Left hindlimb (tissue), 1 donor: ENCODE results near the gene SERINC4.
"Not testable (repeated sequence)": the region's sequence is repeated elsewhere in the genome, so short reads cannot be mapped to it uniquely, and the experiment has no call there.

Source experiments
- DNase-seq: peaks from one replicate; pipeline ENCODE4 v3.0.0-alpha.2; 2018

The SERINC4 gene

DNA sequence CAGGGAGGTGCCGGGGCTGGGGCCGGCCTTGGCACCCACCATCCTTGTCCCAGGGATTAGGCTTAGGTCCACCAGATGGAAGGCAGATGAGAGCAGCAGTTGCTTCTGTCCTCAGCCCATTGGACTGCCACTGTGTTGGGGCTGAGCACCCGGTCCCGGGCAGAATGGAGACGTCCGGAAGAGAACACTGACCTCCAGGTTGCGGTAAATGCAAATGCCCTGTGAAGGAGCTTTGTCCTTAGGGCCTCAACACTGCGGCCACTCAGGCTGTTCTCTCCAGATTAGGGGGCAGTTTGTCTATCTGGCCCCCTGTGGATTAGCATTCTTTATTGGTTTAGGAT, at the start of gene SERINC4:
SERINC4 (minus strand) TSS at position 276 of the 341 bp plus-strand sequence; CDS start at position 42, 234 bp downstream.
- DNase-seq = no peak

GRCh38 chr15:43845421-43845820, 45.4 kb upstream of the SERINC4 start:
- no peak for DNase-seq

GRCh38 chr15:43832485-43832884, 32.5 kb upstream of the SERINC4 start:
- not testable (repeated sequence) for DNase-seq

DNA sequence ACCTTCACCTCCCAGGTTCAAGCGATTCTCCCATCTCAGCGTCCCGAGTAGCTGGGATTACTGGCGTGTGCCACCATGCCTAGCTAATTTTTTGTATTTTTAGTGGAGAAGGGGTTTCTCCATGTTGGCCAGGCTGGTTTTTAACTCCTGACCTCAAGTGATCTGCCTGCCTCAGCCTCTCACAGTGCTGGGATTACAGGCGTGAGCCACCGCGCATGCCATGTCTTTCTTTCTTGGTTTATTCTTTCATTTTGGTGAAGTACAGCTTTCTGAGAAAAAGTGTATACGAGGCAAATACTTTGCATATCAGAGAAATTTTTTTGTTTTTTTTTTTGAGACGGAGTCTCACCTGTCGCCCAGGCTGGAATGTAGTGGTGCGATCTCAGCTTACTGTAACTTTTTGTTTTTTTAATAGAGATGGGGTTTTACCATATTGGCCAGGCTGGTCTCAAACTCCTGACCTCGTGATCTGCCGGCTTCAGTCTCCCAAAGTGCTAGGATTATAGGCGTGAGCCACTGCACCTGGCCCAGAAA, 31.6 kb upstream of the SERINC4 start:
- DNase-seq = not testable (repeated sequence)

DNA sequence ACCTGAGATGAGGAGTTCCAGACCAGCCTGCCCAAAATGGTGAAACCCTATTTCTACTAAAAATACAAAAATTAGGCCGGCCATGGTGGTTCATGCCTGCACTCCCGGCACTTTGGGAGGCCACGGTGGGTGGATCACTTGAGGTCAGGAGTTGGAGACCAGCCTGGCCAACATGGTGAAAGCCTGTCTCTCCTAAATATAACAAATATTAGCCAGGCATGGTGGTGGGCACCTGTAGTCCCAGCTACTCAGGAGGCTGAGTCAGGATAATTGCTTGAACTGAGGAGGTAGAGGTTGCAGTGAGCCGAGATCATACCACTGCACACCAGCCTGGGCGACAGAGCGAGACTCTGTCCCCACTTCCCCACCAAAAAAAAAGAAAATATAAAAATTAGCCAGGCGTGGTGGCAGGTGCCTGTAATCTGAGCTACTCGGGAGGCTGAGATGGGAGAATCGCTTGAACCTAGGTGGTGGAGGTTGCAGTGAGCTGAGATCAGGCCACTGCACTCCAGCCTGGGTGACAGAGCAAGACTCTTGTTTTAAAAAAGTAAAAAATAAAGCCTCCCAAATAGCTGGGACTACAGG, 30.8 kb upstream of the SERINC4 start:
- DNase-seq = not testable (repeated sequence)

DNA sequence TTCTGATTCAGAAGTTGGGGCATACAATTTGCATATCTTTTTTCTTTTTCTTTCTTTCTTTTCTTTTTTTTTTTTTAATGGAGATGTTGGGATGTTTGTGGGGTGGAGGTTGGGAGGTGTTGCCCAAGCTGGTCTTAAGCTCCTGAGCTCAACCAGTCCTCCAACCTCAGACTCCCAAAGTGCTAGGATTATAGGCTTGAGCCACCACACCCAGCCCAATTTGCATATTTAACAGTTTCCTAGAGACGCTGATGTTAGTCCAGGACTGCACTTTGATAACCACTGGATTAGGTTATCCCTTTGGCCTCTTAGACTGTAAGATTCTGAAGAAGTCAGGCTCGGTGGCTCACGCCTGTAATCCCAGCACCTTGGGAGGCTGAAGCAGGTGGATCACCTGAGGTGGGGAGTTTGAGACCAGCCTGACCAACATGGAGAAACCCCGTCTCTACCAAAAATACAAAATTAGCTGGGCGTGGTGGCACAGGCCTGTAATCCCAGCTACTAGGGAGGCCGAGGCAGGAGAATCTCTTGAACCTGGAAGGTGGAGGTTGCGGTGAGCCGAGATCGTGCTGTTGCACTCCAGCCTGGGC, 30.0 kb upstream of the SERINC4 start:
- not testable (repeated sequence) for DNase-seq

- DNase-seq = no peak
These were observed 28.1 kb upstream of the SERINC4 start for GRCh38 chr15:43828061-43828657.

GRCh38 chr15:43826508-43827341, 26.7 kb upstream of the SERINC4 start, which contains the start of gene WDR76:
TSS of gene WDR76 (plus strand) at chr15:43827002. CDS start at chr15:43827033, 31 bp downstream.
- DNase-seq = peak; percentile 87

DNA sequence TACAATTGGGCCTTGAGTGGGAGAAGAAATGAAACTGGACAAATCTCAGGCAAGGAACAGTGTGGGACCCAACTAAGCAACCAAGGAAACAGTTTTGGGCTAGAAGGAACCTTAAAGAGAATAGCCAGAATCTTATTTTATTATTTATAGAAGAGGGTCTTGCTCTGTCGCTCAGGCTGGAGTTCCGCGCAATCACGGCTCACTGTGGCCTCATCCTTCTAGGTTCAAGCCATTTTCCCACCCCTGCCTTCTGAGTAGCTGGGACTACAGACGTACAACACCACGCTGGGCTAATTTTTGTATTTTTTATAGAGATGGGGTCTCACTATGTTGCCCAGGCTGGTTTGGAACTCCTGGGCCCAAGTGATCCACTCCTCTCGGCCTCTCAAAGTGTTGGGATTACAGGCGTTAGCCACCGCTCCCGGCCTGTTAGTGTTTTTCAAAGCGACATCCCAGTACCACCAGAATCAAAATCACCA, 26.0 kb upstream of the SERINC4 start:
- DNase-seq = no peak

DNA sequence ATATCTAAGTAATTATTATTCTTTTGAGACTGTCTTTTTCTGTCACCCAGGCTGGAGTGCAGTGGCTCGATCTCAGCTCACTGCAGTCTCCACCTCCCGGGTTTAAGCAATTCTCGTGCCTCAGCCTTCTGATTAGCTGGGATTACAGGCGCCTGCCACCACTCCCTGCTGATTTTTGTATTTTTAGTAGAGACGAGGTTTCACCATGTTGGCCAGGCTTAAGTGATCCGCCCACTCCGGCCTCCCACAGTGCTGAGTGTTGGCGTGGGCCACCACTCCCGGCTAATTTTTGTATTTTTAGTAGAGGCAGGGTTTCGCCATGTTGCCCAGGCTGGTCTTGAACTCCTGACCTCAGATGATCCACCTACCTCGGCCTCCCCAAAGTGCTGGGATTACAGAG, 25.3 kb upstream of the SERINC4 start:
- DNase-seq = not testable (repeated sequence)

DNA sequence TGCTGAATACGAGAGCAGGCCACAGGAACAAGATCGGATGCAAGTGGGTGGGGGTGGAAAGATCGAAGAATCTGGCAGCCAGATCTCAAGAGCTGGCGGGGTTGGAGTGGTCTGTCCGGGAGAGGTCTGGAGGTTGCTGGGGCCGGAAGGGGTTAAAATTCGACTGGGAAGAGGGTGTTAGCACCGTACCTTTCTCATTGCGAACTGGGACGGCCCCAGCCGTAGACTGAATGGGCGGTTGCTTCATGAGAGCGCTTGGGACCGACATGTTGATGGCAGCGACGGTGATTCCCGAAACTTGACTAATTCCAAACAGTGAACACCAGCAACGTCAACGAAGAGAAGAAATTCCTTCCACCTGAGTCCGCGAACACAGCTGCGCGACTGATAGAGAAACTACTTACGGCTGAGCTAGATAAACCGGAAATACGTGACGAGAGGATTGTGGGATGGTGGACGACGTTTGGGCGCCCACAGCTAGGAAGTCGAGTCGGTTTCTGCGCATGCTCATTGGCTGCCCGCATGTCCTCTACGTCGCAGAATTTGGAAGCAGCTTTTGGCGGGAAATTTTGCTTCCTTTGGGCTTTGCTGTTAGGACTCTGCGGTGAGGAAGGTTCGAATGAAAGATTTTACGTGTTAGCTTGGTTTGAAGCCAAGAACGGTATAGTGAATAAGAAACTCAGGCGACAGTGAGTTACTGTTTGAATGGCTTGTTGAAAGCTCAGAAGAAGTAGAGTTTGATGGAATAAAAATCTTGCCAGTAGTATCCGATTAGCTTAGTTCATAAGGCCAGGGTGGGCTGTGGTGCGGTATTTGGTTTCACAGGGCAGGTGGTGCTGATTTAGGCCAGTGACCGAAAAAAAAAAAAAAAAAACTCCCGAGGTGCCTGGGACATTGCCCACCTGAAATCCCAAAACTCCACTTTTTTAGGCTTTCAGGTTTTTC, 24.6 kb upstream of the SERINC4 start, which contains the start of gene MFAP1:
MFAP1 (minus strand) TSS at position 389 of the 945 bp plus-strand sequence; CDS start at position 268, 121 bp downstream.
- DNase-seq = peak; percentile 93

GRCh38 chr15:43821505-43821904, 21.5 kb upstream of the SERINC4 start:
- no peak for DNase-seq

GRCh38 chr15:43815064-43815463, 15.0 kb upstream of the SERINC4 start:
- DNase-seq = not testable (repeated sequence)

DNA sequence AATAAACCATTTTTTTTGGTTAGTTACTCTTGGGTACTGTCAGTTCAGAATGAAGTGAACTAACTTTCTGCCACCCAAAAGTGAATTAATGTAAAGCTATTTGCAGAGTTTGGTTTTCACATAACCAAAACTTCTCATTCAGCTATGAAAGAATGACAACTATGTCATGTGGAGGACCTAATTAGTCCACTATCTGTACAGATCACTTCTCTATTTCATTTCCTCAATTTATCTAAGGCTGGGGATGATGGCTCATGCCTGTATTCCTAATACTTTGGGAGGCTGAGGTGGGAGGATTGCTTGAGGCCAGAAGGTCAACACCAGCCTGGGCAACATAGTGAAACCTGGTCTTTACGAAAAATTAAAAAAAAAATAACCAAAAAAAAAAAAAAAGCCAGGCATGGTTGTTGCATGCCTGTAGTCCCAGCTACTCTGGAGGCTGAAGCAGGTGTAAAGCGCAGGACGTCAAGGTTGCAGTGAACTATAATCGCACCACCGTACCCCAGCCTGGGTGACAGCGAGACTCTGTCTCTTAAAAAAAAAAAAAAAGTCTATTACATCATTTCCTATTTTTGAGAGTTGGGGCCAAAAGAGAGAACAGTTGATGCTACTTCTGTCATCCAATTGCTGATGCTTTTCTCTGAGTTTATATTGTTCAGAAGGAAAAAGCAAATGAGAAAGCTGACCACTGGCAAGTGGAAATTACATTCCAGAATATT, 9.1 kb upstream of the SERINC4 start:
- no peak for DNase-seq

DNA sequence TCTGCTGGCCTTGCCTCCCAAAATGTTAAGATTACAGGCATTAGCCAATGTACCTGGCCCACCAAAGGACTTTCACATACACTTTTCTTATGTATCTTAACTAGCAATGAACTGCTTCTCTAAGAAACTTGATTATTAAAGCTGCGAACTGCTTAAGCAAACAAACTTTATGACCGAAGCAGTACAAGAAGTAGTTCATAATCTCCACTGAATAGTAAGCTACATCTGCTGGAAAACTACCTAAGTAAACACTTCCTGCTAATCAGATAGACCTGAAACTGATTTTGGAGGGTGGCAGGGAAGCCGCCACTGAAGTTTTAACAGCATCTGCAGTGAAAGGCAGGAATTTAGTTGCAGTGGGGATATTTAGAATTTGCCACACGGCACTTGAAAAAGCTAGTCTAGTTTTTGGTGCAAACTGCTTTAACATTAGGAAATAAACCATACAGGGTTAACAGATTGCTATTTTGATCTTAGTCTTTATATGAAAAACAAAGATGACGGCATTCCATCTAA, 8.5 kb upstream of the SERINC4 start:
- DNase-seq = no peak

DNA sequence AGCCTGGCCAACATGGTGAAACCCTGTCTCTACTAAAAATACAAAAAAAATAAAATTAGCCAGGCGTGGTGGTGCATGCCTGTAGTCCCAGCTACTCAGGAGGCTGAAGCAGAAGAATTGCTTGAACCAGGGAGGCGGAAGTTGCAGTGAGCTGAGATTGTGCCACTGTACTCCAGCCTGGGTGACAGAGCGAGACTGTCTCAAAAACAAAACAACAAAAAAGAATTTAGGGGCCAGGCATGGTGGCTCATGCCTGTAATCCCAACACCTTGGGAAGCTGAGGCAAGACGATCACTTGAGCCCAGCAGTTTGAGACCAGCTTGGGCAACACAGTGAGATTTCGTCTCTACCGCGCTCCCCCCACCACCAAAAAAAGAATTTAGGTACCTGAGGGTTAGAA, 2.7 kb upstream of the SERINC4 start:
- DNase-seq = not testable (repeated sequence)

DNA sequence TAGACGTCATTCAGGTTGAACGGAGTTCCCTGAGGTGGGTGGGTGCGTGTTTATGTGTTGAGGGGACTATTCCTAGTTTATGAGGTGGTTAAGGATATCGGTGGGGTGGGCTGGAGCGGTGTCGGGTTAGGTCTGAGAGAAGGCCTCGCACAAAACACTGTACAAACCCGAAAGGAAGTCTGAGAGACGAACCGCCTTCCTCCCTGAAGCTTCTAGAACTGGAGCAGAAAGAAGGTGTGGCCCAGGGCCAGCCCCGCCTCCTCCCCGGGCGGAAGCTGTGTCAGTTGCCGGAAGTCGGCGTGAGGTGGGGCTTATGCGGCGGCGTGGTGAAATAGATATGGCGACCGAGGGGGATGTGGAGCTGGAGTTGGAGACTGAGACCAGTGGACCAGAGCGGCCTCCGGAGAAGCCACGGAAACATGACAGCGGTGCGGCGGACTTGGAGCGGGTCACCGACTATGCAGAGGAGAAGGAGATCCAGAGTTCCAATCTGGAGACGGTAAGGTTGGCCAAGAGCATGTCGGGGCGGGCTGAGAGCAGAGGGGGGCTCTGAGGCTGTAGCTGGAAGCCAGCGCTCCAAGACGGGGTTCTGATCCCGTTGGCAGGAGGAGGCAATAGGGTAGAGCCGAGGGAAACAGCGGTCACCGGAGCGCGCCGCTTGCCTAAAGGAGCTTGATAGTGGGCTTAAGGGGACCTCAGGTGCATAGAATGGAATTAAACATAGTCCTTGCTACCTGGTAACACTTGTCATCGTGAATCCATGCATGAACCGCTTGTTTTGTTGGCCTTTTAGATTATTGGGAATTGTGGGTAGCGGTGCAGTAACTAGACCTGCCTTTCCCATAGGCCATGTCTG, 494 bp upstream of the SERINC4 start, which contains the start of gene HYPK:
HYPK (plus strand) TSS at position 314 of the 856 bp plus-strand sequence; CDS start at position 338, 24 bp downstream.
- DNase-seq = peak; percentile 96

DNA sequence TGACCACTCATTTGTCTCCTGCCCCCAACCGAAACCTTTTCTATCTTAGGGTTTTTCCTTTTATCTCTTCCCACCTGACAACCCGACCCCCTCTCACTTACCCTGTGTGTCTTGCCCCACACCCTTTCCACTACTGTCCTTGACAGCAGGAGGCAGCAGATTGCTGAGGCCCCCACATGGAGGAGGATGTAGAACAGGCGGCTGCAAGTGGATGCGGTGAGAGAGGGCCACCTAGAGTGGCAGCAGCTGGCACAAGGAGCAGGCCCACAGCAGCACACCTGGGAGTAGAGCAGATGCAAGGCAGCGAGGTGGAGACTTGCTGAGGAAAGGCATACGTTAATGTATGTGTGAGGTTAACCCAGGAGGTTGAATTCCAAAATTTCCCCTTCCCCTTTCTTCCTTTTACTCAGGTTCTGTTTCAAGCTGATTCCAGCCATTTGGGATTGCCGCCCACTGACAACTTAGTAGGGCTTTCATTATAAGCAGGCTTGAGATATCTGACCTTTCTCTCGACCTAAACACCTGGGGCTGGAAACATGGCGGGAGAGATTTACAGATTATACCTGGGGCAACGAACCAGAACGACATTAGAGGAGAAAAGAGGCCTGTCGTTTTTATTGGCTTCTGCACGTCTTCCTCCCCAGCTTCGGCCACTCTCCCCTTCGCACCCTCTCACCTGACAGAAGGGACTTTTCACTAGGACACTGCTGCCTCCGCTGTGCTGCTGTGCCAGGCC, 643 bp downstream of the SERINC4 start:
- no peak for DNase-seq

- no peak for DNase-seq
These were observed 3.5 kb downstream of the SERINC4 start for GRCh38 chr15:43796566-43796965.
